HG02678 (cell line): ENCODE measurements around the gene MFSD11.
"Not testable (repeated sequence)": the region's sequence is repeated elsewhere in the genome, so short reads cannot be mapped to it uniquely, and the experiment has no call there.

Experiments used
- ATAC-seq: cut with Tn5 transposase; IDR thresholded peaks from one replicate; pipeline ENCODE4 v1.9.1; 2021; ENCODE audit warnings: mild to moderate bottlenecking, moderate library complexity; ENCODE audit not compliant: unreplicated experiment

The MFSD11 gene

DNA sequence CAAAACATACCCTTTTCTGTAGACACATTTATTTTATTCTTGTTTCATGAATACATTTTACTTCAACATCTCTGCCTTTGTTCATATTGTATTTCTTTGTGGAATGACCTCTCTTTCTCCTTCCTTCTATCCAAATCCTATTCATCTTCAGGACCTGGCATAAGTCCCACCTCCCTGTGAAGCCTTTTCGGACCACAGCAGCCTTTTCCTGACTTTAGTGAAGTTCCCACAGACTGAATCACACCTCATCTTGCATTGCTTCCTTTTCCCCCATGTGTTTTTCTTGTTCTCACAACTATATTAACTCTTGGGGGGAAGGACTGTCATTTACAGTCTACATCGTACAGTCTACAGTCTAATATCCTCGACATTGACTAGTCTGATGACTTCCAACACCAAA, 58.2 kb downstream of the MFSD11 start:
- no peak for ATAC-seq

- ATAC-seq = no peak
These were observed 59.4 kb downstream of the MFSD11 start for GRCh38 chr17:76797241-76797840.

DNA sequence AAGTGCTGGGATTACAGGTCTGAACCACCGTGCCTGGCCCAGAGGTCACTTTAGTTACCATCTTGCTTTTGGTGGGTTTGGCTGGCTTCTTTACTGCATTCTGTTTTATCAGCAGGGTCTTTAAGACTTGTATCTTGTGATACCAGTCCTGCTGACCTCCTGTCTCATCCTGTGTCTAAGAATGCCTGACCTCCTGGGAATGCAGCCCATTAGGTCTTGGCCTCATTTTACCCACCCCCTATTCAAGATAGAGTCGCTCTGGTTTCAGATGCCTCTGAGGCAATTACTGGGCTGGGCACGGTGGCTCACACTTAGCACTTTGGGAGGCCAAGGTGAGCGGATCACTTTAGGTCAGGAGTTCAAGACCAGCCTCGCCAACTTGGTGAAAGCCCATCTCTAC, 63.8 kb downstream of the MFSD11 start:
- no peak for ATAC-seq

DNA sequence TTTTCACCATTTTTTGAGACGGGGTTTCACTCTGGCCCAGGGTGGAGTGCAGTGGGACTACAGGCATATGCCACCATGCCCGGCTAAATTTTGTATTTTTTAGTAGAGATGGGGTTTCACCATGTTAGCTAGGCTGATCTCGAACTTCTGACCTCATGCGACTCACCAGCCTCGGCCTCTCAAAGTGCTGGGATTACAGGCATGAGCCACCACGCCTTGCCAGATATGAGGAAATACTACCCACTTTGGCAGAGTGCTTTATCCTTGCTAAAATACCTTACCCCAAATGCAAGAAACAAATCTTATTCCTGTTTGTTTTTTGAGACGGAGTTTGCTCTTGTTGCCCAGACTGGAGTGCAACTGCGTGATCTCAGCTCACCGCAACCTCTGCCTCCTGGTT, 67.4 kb downstream of the MFSD11 start:
- ATAC-seq = no peak

DNA sequence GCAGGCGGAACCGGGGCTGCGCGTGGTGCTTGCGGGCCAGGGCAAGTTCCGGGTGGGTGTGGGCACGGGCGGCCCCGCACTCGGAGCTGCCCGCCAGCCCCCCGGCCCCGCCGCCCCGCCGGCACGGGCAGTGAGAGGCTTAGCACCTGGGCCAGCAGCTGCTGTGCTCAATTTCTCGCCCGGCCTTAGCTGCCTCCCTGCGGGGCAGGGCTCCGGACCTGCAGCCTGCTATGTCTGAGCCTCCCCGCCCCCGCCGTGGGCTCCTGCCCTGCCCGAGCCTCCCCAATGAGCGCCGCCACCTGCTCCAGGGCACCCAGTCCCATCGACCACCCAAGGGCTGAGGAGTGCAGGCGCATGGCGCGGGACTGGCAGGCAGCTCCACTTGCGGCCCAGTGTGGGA, 68.2 kb downstream of the MFSD11 start:
- ATAC-seq = not testable (repeated sequence)

DNA sequence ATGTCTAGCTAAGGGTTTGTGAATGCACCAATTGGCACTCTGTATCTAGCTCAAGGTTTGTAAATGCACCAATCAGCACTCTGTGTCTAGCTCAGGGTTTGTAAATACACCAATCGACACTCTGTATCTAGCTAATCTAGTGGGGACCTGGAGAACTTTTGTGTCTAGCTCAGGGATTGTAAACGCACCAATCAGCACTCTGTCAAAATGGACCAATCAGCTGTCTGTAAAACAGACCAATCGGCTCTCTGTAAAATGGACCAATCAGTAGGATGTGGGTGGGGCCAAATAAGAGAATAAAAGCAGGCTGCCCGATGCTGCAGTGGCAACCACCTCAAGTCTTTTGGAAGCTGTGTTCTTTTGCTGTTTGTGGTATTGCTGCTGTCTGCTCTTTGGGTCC, 68.8 kb downstream of the MFSD11 start:
- ATAC-seq = not testable (repeated sequence)

DNA sequence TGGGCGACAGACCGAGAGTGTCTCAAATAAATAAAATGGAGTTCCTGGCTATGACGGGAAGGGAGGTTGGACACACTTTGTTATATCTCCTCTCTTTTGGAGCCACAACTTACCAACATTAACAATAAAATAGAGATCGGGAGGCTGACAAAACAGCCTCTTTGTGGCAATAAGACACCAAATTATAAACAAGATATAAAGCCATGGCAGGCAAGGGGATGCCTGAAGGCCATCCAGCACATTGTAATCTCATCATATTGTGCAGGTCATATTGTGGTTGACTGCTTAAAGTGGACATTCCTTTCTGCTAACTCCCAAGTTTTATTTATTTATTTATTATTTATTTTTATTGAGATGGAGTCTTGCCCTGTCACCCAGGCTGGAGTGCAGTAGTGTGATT, 70.4 kb downstream of the MFSD11 start:
- no peak for ATAC-seq

DNA sequence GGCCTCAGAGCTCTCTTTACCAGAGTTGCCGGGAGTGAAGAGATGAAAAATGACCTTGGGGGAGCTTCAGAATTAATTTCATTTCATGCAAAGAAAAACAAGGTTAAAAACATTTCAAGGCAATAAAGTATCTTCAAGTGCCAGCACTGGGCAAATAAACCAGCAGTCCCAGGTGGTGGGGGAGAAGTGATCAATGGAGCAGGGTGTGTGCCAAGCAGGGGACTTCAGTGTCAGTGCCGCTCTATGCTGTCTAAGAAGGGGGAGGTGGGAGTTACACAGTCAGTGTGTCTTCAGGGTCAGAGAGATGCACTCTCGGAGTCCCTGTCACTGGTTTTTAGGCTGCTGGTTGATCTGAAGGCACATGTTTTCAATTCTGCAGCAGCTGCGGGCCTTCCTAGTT, 73.0 kb downstream of the MFSD11 start:
- ATAC-seq = no peak

GRCh38 chr17:76811834-76812233, 73.9 kb downstream of the MFSD11 start:
- no peak for ATAC-seq

- no peak for ATAC-seq
These were observed 74.3 kb downstream of the MFSD11 start for GRCh38 chr17:76812263-76812662.

- no peak for ATAC-seq
These were observed 75.0 kb downstream of the MFSD11 start for GRCh38 chr17:76812968-76813367.

DNA sequence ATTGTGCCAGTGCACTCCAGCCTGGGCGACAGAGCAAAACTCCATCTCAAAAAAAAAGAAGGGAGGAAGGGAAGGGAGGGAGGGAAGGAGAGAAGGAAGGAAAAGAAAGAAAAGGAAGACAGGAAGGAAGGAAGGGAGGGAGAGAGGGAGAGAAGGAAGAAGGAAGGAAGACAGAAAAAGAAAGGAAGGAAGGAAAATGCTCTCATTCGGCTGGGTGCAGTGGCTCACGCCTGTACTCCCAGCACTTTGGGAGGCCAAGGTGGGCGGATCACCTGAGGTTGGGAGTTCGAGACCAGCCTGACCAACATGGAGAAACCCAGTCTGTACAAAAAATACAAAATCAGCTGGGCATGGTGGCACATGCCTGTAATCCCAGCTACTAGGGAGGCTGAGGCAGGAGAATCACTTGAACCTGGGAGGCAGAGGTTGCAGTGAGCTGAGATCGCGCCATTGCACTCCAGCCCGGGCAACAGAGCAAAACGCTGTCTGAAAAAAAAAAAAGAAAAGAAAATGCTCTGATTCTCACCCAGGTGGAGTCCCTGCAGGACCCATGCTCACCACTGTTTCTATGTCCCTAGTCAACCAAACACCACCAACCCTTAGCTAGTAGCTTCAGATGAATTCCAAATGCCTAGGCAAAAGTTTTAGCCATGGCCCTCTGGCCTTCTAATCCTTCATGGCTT, 78.1 kb downstream of the MFSD11 start:
- ATAC-seq = not testable (repeated sequence)

- no peak for ATAC-seq
These were observed 78.7 kb downstream of the MFSD11 start for GRCh38 chr17:76816590-76817135.

DNA sequence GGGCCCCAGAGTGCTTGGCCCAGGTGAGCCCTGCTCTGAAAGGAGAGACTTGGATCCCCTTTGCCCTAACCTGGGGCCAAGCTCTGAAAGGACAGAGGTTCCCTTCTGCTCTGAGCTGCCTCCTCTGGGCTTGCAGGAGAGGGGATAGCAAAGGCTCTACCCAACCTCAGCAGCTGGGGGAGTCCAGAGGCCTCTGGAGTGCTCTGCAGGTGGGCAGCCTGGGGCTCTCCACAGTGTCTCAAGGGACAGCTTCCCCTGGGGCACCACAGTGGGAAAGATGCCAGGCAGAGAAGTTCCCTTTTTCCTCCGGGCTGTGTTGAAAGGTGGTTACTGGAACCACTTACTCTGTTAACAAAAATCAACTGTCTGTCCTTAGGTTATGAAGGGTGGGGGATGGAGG, 82.1 kb downstream of the MFSD11 start:
- ATAC-seq = no peak

- no peak for ATAC-seq
These were observed 82.6 kb downstream of the MFSD11 start for GRCh38 chr17:76820561-76820960.

DNA sequence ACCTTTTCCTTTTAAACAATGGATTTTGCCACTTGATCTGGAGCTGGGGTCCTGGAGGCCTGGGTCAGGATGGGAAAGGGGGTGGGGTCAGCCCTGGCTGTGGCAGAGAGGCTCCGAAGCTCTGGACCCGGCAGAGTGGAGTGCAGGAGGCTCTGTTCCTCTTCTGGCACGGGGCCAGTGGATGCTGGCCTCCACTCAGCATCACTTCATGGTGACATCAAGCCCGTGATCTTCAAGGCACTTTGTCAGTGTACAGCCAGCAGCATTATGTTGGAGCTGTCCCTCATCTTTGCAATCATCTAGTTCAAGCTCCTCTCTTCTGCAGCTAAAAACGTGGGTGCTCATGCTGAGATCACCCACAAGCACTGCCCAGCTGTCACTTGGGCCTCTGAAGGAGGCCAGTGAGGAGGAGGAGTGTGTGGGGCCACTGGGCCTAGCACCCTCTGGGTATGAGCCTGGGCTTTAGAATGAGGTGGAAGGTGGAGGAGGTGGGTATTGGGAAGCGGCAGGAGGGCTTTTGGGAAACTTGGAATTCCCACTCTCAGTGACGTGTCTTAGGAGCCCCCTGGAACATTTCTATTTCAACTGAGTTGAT, 84.4 kb downstream of the MFSD11 start:
- no peak for ATAC-seq

DNA sequence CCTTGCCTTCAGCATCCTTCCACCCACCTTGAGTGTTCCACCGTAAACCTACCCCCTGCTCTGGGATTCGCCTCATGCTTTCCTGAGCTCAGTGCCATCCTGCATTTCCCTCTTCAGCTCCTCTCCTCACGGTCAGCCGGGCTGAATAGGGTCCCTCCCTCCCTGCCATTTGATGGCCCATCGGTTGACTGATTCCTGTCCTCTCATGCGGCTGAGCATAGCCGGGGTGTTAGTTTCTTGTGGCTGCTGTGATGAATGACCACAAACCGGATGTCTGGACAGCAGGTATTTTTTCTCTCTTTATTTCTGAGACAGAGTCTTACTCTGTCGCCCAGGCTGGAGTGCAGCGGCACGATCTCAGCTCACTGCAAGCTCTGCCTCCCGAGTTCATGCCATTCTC, 86.2 kb downstream of the MFSD11 start:
- no peak for ATAC-seq

GRCh38 chr17:76826330-76827068, 88.6 kb downstream of the MFSD11 start:
- no peak for ATAC-seq

DNA sequence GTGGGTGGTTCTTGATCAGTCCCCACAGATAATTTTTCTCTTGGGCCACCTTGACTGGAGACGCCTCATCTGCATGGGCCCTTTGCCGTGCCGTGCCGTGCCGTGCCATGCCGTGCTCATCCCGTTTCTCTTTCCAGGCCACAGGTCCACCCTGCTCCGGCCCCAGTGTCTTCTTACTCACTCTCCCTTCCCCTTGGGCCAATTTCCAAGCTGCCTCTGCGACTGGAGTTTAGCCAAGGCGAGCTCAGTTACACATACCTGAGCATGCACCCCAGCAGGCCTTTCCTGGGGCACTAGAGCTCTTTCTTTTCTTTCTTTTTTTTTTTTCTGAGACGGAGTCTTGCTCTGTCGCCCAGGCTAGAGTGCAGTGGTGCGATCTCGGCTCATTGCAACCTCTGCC, 89.8 kb downstream of the MFSD11 start:
- no peak for ATAC-seq
